Measurements from ENCODE around the gene CASD1.

Gene CASD1

DNA sequence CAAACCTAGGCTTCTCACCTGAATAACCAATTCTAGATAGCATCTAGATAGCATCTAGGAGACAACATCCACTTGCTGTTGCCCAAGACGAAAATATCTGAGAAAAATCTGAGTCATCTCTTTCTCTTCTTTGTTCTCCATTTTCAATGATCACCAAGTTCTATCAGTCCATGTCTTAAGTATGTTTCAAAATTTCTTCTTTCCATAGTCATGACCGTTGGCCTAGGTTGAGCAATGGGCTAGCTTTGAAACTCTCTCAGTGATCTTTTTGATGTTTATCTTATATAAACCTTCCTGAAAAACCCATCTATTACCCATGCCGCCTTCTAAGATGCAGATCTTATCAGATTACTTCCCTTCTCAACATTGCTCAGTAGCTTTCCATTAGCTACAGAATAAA is 23.4 kb upstream of the CASD1 start:
- H3K36me3 ChIP-seq (ENCODE audit: control insufficient read depth, insufficient read depth, low read length): no peaks in the 10 kb centered on the region
- no peak overlapping the region for H3K27ac ChIP-seq (ENCODE audit: insufficient read depth, low read length, poor library complexity, severe bottlenecking)
- DNase-seq: no peak
- H3K4me1 ChIP-seq (ENCODE audit: control insufficient read depth, insufficient read depth, low read length, poor library complexity, severe bottlenecking): no peaks in the 10 kb centered on the region
- H3K4me3 ChIP-seq (ENCODE audit: insufficient read depth, low read depth, low read length, poor library complexity, severe bottlenecking): no peak overlapping the region
- H3K27me3 ChIP-seq (replicated peaks; ENCODE audit: control insufficient read depth, insufficient read depth, low read length, poor library complexity, severe bottlenecking): peaks cover 3% of the 10 kb centered on the region
- no peaks in the 10 kb centered on the region for H3K9me3 ChIP-seq (ENCODE audit: control insufficient read depth, low read length)

DNA sequence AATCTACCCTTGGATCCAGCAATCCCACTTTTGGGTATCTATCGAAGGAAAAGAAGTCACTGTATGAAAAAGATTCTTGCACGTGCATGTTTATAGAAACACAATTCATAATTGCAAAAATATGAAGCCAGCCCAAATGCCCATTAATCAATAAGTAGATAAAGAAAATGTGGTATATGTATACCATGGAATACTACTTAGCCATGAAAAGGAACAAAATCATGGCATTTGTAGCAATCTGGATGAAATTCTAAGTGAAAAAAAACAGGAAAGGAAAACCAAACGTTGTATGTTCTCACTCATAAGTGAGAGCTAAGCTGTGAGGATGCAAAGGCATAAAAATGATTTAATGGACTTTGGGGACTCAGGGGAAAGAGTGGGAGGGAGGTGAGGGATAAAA is 18.2 kb upstream of the CASD1 start:
- Histone ChIP-seq H3K27ac (ENCODE audit: insufficient read depth, low read length, poor library complexity, severe bottlenecking) (no peak overlapping the region), H3K9me3 (ENCODE audit: control insufficient read depth, low read length) (no peaks in the 10 kb centered on the region), H3K4me1 (ENCODE audit: control insufficient read depth, insufficient read depth, low read length, poor library complexity, severe bottlenecking) (no peaks in the 10 kb centered on the region)

DNA sequence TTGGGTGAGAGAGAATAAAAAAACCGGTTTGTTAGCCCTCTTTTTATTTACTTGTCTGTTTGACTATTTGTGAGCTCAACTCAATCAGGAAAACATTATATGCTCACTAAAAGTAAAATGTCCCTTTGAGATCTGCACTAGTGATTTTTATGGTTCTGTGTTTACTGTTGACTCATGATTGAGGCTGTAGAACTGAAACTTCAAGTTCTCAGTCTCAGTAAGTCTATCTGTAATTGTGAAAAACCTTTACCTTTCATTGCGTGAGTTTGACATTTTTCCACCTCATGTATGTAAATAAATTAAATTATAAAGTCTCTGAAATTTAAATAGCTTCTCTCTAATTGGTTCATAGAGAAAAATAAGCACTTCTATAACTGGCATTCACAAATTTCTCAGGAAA is 17.0 kb upstream of the CASD1 start:
- no peak for DNase-seq
- Histone ChIP-seq H3K27ac (ENCODE audit: insufficient read depth, low read length, poor library complexity, severe bottlenecking) (no peak overlapping the region), H3K4me3 (ENCODE audit: insufficient read depth, low read depth, low read length, poor library complexity, severe bottlenecking) (no peak overlapping the region), H3K4me1 (ENCODE audit: control insufficient read depth, insufficient read depth, low read length, poor library complexity, severe bottlenecking) (no peaks in the 10 kb centered on the region), H3K9me3 (ENCODE audit: control insufficient read depth, low read length) (no peaks in the 10 kb centered on the region), H3K36me3 (ENCODE audit: control insufficient read depth, insufficient read depth, low read length) (no peaks in the 10 kb centered on the region), H3K27me3 (replicated peaks; ENCODE audit: control insufficient read depth, insufficient read depth, low read length, poor library complexity, severe bottlenecking) (peaks cover 4% of the 10 kb centered on the region)

More for the DNA sequence above, 18.2 kb upstream of the CASD1 start:
- Histone ChIP-seq H3K36me3 (ENCODE audit: control insufficient read depth, insufficient read depth, low read length) (no peaks in the 10 kb centered on the region), H3K4me3 (ENCODE audit: insufficient read depth, low read depth, low read length, poor library complexity, severe bottlenecking) (no peak overlapping the region), H3K27me3 (replicated peaks; ENCODE audit: control insufficient read depth, insufficient read depth, low read length, poor library complexity, severe bottlenecking) (peaks cover 4% of the 10 kb centered on the region)
- no peak for DNase-seq

DNA sequence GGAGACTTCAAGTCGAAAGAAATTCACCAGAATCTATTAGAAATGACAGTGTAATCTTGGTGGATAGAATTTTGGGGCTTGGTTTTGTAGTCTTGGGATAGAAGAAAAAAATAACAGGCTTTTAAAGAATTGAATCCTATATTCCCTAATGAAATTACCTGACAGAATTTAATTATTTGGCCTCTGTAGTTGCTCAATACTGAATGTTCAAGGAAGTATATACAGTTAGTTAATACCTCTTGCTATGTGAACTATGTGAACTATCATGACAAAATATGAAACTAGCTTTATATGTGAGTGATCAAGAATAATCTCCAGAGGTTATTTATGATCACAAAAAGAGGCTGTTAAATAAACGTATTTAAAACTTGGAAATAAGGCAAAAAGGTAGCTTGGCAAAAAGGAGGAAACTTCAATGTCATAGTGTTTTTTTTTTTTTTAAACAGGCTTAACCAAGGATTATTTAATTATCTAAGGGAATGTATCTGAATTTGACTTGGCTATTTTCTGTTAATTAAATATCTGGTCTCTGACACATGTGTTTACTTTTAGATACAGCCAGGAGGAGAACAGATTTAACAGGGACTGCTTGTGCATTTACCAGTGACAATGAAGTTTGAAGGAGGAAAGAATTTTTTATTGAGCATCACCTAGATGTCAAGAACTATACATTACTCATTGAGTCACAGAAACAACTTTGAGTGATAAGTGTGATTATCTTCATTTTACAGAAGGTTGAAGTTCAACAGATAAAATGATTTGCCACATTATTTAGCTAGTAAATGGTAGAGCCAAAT is 11.5 kb upstream of the CASD1 start:
- Histone ChIP-seq H3K4me3 (ENCODE audit: insufficient read depth, low read depth, low read length, poor library complexity, severe bottlenecking) (no peak overlapping the region), H3K27me3 (replicated peaks; ENCODE audit: control insufficient read depth, insufficient read depth, low read length, poor library complexity, severe bottlenecking) (no peaks in the 10 kb centered on the region), H3K27ac (ENCODE audit: insufficient read depth, low read length, poor library complexity, severe bottlenecking) (no peak overlapping the region), H3K4me1 (ENCODE audit: control insufficient read depth, insufficient read depth, low read length, poor library complexity, severe bottlenecking) (no peaks in the 10 kb centered on the region), H3K9me3 (ENCODE audit: control insufficient read depth, low read length) (no peaks in the 10 kb centered on the region), H3K36me3 (ENCODE audit: control insufficient read depth, insufficient read depth, low read length) (no peaks in the 10 kb centered on the region)
- no peak for DNase-seq

DNA sequence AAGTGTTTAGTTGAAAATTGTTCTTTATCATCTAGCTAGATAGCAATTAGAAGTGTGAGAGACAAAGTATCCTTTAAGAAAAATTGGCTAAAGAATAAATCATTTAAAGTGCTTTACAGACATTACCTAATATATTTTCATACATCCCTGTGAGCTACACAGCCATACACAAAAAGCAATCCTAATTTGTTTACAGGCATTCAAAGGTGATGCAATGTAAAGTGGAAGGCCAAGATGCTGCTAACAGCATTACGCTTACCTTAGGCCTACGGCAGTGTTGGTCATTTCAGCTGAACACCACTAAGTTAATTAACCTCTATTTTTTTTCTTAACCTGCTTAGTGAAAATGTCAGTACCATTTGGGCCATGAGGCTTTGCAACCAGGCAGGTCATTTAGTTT is 10.7 kb upstream of the CASD1 start:
- Histone ChIP-seq H3K9me3 (ENCODE audit: control insufficient read depth, low read length) (no peaks in the 10 kb centered on the region), H3K36me3 (ENCODE audit: control insufficient read depth, insufficient read depth, low read length) (no peaks in the 10 kb centered on the region), H3K4me3 (ENCODE audit: insufficient read depth, low read depth, low read length, poor library complexity, severe bottlenecking) (no peak overlapping the region), H3K4me1 (ENCODE audit: control insufficient read depth, insufficient read depth, low read length, poor library complexity, severe bottlenecking) (no peaks in the 10 kb centered on the region), H3K27ac (ENCODE audit: insufficient read depth, low read length, poor library complexity, severe bottlenecking) (no peak overlapping the region), H3K27me3 (replicated peaks; ENCODE audit: control insufficient read depth, insufficient read depth, low read length, poor library complexity, severe bottlenecking) (no peaks in the 10 kb centered on the region)
- no peak for DNase-seq

DNA sequence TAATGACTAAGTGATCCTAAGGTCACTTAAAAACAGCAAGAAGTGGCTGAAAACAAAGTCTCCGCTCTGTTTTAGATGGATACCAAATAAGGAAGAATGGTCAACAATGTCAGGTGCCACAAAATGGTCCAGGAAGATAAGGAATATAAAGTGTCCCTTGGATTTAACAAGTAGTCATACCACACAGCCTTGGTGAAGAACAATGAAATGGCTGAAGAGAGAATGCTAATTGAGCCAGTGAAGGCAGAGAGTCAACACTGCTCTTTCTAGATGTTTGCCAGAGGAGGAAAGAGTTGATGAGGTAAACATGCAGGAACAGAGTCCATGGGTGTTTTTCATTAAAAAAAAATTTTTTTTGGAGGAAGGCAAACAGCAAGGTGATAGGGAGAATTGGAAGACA is 2.1 kb upstream of the CASD1 start:
- H3K4me3 ChIP-seq (ENCODE audit: insufficient read depth, low read depth, low read length, poor library complexity, severe bottlenecking): no peak overlapping the region
- DNase-seq: no peak
- H3K36me3 ChIP-seq (ENCODE audit: control insufficient read depth, insufficient read depth, low read length): no peaks in the 10 kb centered on the region
- H3K27me3 ChIP-seq (replicated peaks; ENCODE audit: control insufficient read depth, insufficient read depth, low read length, poor library complexity, severe bottlenecking): no peaks in the 10 kb centered on the region
- no peak overlapping the region for H3K27ac ChIP-seq (ENCODE audit: insufficient read depth, low read length, poor library complexity, severe bottlenecking)
- H3K4me1 ChIP-seq (ENCODE audit: control insufficient read depth, insufficient read depth, low read length, poor library complexity, severe bottlenecking): peaks cover 17% of the 10 kb centered on the region
- H3K9me3 ChIP-seq (ENCODE audit: control insufficient read depth, low read length): no peaks in the 10 kb centered on the region

DNA sequence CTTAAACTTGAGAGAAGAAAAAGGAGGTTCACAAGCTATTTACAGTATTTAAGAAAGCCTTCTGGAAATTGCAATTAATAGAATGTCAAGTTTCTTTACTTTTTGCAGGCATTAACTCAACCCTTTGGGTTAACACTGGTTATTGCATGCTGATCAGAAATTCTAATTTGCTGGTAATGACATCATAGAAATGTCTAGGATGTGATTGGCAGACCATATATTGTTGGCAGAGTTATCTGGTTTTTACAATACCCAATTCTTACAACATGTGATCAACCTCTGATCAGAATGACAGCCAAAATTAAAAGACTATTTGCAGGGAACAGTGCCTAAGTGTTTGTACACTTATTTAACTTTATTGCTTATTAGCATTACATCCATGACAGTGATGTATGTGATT is 1.6 kb upstream of the CASD1 start:
- no peaks in the 10 kb centered on the region for H3K36me3 ChIP-seq (ENCODE audit: control insufficient read depth, insufficient read depth, low read length)
- no peak overlapping the region for H3K27ac ChIP-seq (ENCODE audit: insufficient read depth, low read length, poor library complexity, severe bottlenecking)
- peaks cover 17% of the 10 kb centered on the region for H3K4me1 ChIP-seq (ENCODE audit: control insufficient read depth, insufficient read depth, low read length, poor library complexity, severe bottlenecking)
- no peaks in the 10 kb centered on the region for H3K9me3 ChIP-seq (ENCODE audit: control insufficient read depth, low read length)
- DNase-seq: no peak
- H3K4me3 ChIP-seq (ENCODE audit: insufficient read depth, low read depth, low read length, poor library complexity, severe bottlenecking): no peak overlapping the region
- H3K27me3 ChIP-seq (replicated peaks; ENCODE audit: control insufficient read depth, insufficient read depth, low read length, poor library complexity, severe bottlenecking): no peaks in the 10 kb centered on the region

DNA sequence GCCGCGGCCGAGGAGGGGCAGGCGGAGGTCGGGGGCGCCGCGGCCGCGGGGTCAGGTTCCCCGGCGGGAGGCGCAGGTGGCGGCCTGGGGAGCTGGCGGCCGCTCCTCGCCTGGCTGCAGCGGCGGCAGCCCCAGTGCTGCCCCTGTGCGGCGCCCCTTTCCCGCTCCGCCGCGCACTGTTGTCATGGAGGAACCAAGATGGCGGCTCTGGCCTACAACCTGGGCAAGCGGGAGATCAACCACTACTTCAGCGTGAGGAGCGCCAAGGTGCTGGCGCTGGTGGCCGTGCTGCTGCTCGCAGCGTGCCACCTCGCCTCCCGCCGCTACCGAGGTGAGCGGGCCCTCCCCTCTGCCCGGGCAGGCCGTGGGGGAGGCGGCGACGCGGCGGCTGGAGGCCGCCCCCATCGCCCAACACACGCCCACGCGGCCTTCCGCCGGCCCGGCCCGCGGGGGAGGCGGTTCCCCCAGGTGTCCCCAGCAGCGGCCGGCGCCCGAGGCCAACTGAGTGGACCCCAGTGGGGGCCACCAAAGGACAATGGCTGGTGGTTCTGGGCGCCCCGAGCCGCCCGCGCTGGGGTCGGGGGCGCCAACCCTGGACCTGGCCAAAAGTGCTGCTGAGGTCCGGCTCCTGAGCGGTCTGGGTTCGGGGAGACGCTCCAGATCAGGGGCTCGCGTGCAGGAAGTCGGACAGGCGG is 425 bp downstream of the CASD1 start:
- H3K4me1 ChIP-seq (ENCODE audit: control insufficient read depth, insufficient read depth, low read length, poor library complexity, severe bottlenecking): peaks cover 17% of the 10 kb centered on the region
- no peaks in the 10 kb centered on the region for H3K27me3 ChIP-seq (replicated peaks; ENCODE audit: control insufficient read depth, insufficient read depth, low read length, poor library complexity, severe bottlenecking)
- peak overlapping the region; percentile 78 for H3K27ac ChIP-seq (ENCODE audit: insufficient read depth, low read length, poor library complexity, severe bottlenecking)
- no peaks in the 10 kb centered on the region for H3K36me3 ChIP-seq (ENCODE audit: control insufficient read depth, insufficient read depth, low read length)
- DNase-seq: peak; percentile 46 to 59 (median 52)
- no peaks in the 10 kb centered on the region for H3K9me3 ChIP-seq (ENCODE audit: control insufficient read depth, low read length)
- H3K4me3 ChIP-seq (ENCODE audit: insufficient read depth, low read depth, low read length, poor library complexity, severe bottlenecking): peak overlapping the region; percentile 87

DNA sequence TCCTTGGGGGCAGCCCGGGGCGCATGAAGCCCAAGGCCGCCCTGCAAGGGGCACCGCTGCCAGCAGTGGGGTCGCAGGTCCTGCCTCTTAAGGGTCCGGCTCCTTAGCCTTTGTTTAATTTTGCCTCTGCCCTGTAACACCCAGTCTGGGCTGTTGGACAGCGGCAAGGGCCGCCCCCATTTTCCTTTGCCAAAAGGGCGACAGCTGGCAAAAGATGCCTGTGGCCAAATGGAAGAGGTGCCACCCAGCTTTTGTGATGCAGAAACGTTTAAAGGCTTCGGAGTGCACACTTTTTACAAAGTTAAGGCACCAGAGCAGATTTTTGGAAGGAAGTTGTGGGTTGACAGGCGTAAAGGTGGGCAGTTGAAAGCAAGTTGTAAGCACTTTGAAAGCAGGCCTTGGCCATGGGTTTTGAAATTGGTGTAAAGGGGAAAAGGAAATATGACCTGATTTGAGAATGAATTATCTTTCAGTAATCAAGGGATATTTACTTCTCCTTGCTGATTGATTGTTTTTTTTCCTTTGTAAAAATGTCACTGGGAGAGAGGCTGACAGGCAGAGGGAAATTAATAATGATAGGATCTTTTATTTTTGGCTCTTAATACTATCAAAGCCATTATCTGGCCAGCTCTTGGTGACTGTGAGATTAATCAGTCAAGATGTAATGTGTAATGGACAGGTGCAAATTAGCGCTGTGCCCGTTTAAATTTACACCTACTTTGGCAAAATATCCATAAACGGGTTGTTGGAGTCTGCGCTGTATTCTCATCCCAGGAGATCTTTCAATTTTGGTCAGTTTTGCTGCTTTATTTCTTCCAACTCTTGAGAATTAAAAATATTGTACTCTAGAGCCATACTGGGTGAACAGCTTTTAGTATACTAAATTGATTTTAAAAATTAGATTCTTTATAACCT is 1.2 kb downstream of the CASD1 start:
- Histone ChIP-seq H3K36me3 (ENCODE audit: control insufficient read depth, insufficient read depth, low read length) (no peaks in the 10 kb centered on the region), H3K27me3 (replicated peaks; ENCODE audit: control insufficient read depth, insufficient read depth, low read length, poor library complexity, severe bottlenecking) (no peaks in the 10 kb centered on the region), H3K9me3 (ENCODE audit: control insufficient read depth, low read length) (no peaks in the 10 kb centered on the region), H3K4me1 (ENCODE audit: control insufficient read depth, insufficient read depth, low read length, poor library complexity, severe bottlenecking) (peaks cover 17% of the 10 kb centered on the region), H3K27ac (ENCODE audit: insufficient read depth, low read length, poor library complexity, severe bottlenecking) (peak overlapping the region; percentile 78), H3K4me3 (ENCODE audit: insufficient read depth, low read depth, low read length, poor library complexity, severe bottlenecking) (peak overlapping the region; percentile 87)
- peak in 2 of 3 donors; percentile 4 to 5 for DNase-seq
